ENCODE results near the gene TPCN1. TPM values are rescaled to one million over a fixed set of nuclear protein-coding genes. Genes with fewer than 3 reads are reported as not detected.

TPCN1 gene
- total and polyA plus RNA-seq, 2 of the 8 experiments (the other 6 are each of a cell fraction or from before 2014, with no cell fraction given): 14.9 to 21.4 TPM

DNA sequence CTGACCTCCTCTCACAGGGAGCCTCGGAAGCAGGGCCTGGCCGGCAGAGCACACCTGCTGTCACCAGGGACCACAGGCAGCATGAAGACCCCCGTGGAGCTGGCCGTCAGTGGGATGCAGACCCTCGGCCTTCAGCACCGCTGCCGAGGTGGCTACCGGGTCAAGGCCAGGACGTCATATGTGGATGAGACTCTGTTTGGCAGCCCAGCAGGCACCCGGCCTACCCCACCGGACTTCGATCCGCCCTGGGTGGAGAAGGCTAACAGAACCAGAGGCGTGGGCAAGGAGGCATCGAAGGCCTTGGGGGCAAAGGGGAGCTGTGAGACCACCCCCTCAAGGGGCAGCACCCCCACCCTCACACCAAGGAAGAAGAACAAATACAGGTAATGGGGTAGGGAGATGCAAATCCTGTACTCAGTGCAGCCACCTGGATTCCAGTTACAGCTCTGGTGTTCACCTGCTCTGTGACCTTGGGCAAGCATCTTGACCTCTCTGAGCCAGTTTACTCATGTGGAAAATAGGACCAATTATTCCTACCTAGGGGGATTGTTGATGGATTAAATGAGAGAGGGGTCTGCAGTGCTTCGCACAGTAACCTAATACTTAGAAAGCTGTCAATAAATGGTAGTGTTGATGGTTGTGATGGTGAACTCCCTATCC lies 34.5 kb upstream of the TPCN1 start:
- Histone ChIP-seq H3K79me1 (ENCODE audit: low read depth, low read length) (peaks cover 13% of the 10 kb centered on the region), H2AK5ac (ENCODE audit: low read depth, low read length) (no peak overlapping the region), H3K27me3 (replicated peaks in 1 of 4; ENCODE audit: control insufficient read depth in 3 of 4, extremely low read depth in 1 of 4, insufficient read depth in 3 of 4, low read length in 3 of 4) (no peaks in the 10 kb centered on the region), H3K4me3 (ENCODE audit: extremely low read depth in 1 of 4, insufficient read depth in 2 of 4, low read depth in 3 of 4, low read length in 4 of 4) (peak overlapping the region in 2 of 4 experiments; percentile 80 to 90; a peak in 4 of 8 replicates), H3K79me2 (ENCODE audit: control insufficient read depth in 1 of 2, insufficient read depth in 2 of 2, low read length in 2 of 2) (peaks cover 9 to 44% of the 10 kb centered on the region in 2 experiments; a peak in 3 of 4 replicates), H3K9me3 (ENCODE audit: insufficient read depth in 2 of 2, low read depth in 1 of 2, low read length in 1 of 2) (no peaks in the 10 kb centered on the region), H3K56ac (replicated peaks; ENCODE audit: insufficient read length, low read depth, low read length) (no peak overlapping the region), H4K20me1 (replicated peaks in 1 of 2; ENCODE audit: control insufficient read depth in 1 of 2, insufficient read depth in 2 of 2, low read length in 2 of 2) (peaks cover 2 to 12% of the 10 kb centered on the region in 2 experiments), H3K4ac (replicated peaks; ENCODE audit: insufficient read length, low read depth, low read length) (no peak overlapping the region), H2BK20ac (ENCODE audit: low read length) (no peak overlapping the region), H3K14ac (ENCODE audit: insufficient read length) (no peak overlapping the region), H3K27ac (ENCODE audit: low read depth, low read length) (no peak overlapping the region), H3K9ac (replicated peaks in 1 of 4; ENCODE audit: extremely low read depth in 1 of 4, low read depth in 3 of 4, low read length in 3 of 4) (no peak overlapping the region; a peak in 1 of 7 replicates), H2AFZ (ENCODE audit: low read length) (no peak overlapping the region), H4K91ac (replicated peaks; ENCODE audit: insufficient read length, low read length) (no peak overlapping the region), H2BK12ac (ENCODE audit: low read depth, low read length) (no peak overlapping the region), H2BK15ac (ENCODE audit: low read length) (no peak overlapping the region), H4K8ac (ENCODE audit: extremely low read depth, insufficient read depth, low read length) (no peak overlapping the region; the same call in 1 of the 2 replicates), H3K18ac (ENCODE audit: extremely low read depth, low read length) (no peak overlapping the region), H3K4me2 (ENCODE audit: insufficient read depth in 1 of 2, low read depth in 2 of 2, low read length in 2 of 2) (peak overlapping the region; percentile 63 to 72; a peak in 3 of 4 replicates), H3K4me1 (replicated peaks in 1 of 4; ENCODE audit: control insufficient read depth in 3 of 4, insufficient read depth in 4 of 4, low read length in 3 of 4) (peaks cover 0 to 6% (median 3%) of the 10 kb centered on the region in 4 experiments; a peak in 4 of 7 replicates), H3K36me3 (ENCODE audit: control insufficient read depth in 2 of 4, insufficient read depth in 4 of 4, low read length in 3 of 4) (peaks cover 0 to 13% (median 6%) of the 10 kb centered on the region in 4 experiments; a peak in 6 of 8 replicates), H2BK120ac (replicated peaks; ENCODE audit: low read depth, low read length) (no peak overlapping the region), H3K23me2 (ENCODE audit: low read depth, low read length) (peaks cover 7% of the 10 kb centered on the region; the same call in 1 of the 2 replicates), H4K5ac (ENCODE audit: insufficient read length, low read depth, low read length) (no peak overlapping the region), H3K23ac (ENCODE audit: insufficient read length) (no peak overlapping the region), H2BK5ac (ENCODE audit: low read depth, low read length) (no peak overlapping the region)
- CTCF ChIA-PET (ENCODE audit: partially characterized antibody): interaction anchor here (1.0 to 1.9 kb wide), 5 partner anchors 8 to 137 kb away, joined by 3 to 8 read pairs (median 4); no protein-coding TSS in a partner anchor
- DNase-seq (ENCODE audit: low read depth in 1 of 2, low spot score in 2 of 2) (no peak), FAIRE-seq (no peak)
- WGBS, 2 experiments (ENCODE audit: extremely low coverage in 1 of 2, insufficient coverage in 1 of 2, insufficient read length in 1 of 2, insufficient replicate concordance in 2 of 2, low coverage in 1 of 2, low lambda C conversion rate in 2 of 2, missing lambda C conversion rate in 1 of 2): 91% methylated on average over 16 of the region's 16 CpGs; no CpG with 5 or more reads in 1 of the 2 experiments
- POLR2A ChIA-PET (ENCODE audit: partially characterized antibody): interaction anchor here (0.6 to 5.1 kb wide), 11 partner anchors 10 to 235 kb away, joined by 3 to 30 read pairs (median 4); partner anchors contain the start of genes SDSL and TPCN1
- TF ChIP-seq, protein P1, sequence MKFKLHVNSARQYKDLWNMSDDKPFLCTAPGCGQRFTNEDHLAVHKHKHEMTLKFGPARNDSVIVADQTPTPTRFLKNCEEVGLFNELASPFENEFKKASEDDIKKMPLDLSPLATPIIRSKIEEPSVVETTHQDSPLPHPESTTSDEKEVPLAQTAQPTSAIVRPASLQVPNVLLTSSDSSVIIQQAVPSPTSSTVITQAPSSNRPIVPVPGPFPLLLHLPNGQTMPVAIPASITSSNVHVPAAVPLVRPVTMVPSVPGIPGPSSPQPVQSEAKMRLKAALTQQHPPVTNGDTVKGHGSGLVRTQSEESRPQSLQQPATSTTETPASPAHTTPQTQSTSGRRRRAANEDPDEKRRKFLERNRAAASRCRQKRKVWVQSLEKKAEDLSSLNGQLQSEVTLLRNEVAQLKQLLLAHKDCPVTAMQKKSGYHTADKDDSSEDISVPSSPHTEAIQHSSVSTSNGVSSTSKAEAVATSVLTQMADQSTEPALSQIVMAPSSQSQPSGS (IDR thresholded peaks at IDR 0.05; ENCODE audit: low read length): no peak
- TF ChIP-seq SP1 (IDR thresholded peaks at IDR 0.05; ENCODE audit: low read depth, low read length) (no peak), TCF12 (IDR thresholded peaks at IDR 0.05; ENCODE audit: low read depth, low read length) (no peak), CREB1 (IDR thresholded peaks at IDR 0.05) (no peak), SIX5 (IDR thresholded peaks at IDR 0.05; ENCODE audit: low read depth, low read length) (no peak), YY1 (IDR thresholded peaks at IDR 0.05; ENCODE audit: low read depth, low read length) (no peak), EP300 (IDR thresholded peaks at IDR 0.05; ENCODE audit: borderline replicate concordance in 1 of 2, low read depth in 2 of 2, low read length in 2 of 2) (no peak), PHF8 (conservative IDR thresholded peaks at IDR 0.05; ENCODE audit: low read depth, low read length) (no peak), JUND (IDR thresholded peaks at IDR 0.05; ENCODE audit: low read length) (no peak)
- TF ChIP-seq, protein P2, sequence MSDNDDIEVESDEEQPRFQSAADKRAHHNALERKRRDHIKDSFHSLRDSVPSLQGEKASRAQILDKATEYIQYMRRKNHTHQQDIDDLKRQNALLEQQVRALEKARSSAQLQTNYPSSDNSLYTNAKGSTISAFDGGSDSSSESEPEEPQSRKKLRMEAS (IDR thresholded peaks at IDR 0.05): no peak

Data from H1 (cell line).